GM12872 (cell line): ENCODE data around the gene VANGL1.

Experiments
- TF ChIP-seq, protein P1 (sequence below): IDR thresholded peaks from 3 replicates; pipeline ENCODE4 v1.5.1; 2011; ENCODE audit warnings: low read depth, mild to moderate bottlenecking, low read length, moderate library complexity; ENCODE audit not compliant: insufficient read depth

Gene VANGL1

DNA sequence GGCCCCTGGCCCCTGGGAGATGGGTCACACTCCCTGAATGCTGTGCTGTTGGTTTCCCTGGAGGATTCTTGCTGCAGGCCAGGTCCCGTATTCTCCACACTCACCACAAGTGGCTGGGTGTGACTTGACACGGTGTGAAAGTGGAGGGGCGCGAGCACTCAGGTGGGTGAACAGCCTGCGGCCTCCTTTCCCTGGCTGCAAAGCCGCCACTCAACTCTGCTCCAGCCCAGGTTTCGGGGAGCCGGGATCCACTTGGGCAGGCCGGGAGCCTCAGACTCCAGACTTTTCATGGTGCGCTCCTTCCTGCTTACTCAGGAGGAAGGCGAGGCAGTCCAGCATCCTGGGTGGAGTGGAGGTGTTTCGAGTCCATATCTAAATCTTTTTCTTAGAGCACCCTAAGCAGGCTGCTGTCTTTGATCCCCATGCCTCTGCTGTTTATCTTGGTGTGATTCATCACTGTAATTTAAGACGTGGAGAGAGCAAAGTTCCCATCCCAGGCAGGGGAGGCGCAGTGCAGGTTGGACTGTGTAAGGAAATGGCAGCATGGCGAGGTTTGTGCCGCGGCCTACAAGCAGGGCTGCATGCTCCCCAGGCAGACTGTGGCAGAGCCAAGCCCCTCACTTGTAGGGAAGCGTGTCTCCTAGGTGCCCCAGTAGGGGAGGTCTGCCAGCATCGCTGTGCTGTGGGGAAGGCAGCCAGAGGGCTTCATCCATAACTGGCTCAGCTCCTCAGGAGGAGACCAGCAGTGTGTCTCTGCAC is 29.6 kb downstream of the VANGL1 start:
- TF ChIP-seq, protein P1, sequence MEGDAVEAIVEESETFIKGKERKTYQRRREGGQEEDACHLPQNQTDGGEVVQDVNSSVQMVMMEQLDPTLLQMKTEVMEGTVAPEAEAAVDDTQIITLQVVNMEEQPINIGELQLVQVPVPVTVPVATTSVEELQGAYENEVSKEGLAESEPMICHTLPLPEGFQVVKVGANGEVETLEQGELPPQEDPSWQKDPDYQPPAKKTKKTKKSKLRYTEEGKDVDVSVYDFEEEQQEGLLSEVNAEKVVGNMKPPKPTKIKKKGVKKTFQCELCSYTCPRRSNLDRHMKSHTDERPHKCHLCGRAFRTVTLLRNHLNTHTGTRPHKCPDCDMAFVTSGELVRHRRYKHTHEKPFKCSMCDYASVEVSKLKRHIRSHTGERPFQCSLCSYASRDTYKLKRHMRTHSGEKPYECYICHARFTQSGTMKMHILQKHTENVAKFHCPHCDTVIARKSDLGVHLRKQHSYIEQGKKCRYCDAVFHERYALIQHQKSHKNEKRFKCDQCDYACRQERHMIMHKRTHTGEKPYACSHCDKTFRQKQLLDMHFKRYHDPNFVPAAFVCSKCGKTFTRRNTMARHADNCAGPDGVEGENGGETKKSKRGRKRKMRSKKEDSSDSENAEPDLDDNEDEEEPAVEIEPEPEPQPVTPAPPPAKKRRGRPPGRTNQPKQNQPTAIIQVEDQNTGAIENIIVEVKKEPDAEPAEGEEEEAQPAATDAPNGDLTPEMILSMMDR: no peak

DNA sequence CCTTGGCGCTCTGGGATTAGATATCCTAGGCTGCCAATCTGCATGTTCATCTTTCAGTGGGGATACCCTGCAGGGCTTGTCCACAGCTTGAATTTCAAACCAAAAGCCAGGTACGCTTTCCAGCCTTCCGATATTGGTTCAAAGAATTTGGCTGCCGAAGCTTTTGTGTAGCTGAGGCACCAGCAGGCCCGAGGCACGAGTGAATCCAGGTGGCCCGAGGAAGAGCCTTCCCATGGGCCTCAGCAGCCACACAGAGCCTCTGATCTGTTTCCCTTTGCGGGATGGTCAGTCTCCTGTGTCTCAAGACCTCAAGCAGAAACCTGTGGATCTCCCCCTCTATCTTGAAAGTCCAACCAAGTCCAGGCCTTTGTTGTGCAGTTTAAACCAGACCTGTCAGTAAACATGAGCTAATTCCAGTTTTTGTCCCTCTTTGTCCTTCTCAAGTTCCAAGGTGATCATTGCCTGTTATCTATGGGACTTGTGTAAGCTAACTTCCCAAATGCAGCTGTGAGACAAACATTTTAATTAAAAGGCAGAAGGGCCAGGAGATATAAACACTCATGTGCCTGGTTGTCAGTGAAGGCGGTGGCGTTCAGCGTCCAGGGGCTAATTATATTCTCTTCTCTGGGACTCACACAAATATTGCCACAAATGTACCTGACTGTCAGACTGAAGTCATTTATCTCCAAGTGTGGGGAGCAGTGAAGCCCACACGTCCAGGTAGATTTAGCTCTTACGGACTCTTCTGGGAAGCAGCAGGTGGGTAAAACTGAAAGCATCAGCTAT is 30.6 kb downstream of the VANGL1 start:
- TF ChIP-seq, protein P1: no peak

DNA sequence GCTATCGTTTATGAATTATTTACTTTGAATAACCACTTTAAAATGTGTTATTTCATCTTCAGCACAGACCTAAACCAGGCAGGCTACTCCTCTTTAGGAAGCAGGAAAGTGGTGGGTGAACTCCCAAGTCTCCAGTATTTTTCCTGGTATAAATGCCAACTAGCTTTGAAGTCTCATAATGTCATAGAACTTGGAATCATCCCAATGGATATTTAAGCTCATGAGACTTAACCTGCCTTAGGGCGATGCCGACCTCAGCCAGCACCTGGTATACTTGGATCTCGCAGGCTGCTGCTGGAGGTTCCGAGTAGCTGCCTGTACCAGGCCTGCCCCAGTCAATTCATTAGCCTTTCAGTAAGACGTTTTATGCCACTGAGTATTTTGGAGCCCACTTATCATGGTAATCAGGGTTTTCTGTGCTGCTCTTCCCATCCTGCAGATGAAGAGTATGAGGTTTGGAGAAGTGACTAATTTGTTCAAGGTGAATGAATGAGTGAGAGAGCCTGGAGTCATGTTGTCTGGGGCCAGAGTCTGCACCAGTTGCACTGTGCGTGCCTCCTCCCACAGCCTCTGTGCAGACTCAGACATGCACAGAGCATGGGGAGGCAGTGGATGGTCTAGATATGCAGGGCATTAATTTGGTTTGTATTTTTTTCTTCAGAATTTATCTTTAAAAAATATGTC is 34.9 kb downstream of the VANGL1 start:
- TF ChIP-seq, protein P1: no peak

DNA sequence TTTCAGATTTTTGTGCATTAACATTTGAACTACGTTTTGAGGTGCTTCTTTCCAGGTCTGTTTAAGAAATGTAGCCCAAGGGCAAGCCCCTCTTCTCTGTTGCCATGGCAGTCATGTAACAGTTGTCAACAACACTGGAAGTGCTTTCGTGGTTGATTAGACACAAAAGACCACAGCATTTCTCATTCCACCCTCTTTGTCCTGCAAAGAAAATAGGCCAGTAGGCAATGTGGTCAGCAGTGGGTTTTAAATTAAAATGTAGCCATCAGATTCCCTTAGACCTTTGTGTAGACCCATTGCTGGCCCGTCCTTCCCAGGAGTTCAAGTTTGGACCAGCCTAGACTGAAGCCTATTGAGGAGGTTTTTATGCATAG is 35.4 kb downstream of the VANGL1 start:
- TF ChIP-seq, protein P1: no peak

DNA sequence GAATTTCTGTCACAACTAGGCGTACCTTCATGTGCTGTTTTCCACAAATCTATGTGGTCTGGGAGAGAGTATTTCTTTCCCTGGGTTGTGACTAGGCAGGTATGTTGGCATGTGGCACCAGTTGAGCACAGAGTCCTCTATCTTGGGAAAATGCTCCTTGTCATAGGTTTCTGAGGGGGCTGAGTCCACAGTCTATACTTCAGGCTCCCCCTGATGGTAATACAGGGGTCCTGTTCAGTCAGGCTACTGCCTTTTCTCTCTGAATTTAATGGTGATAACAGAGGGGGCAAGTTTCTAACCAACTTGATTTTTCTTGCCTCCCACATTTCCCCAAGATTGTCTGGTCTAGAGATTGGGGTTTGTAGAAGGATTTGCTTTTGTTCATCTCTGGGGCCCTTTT is 35.8 kb downstream of the VANGL1 start:
- TF ChIP-seq, protein P1: 0 out of 3 replicates have a peak, but pooled peaks have one; percentile 11

DNA sequence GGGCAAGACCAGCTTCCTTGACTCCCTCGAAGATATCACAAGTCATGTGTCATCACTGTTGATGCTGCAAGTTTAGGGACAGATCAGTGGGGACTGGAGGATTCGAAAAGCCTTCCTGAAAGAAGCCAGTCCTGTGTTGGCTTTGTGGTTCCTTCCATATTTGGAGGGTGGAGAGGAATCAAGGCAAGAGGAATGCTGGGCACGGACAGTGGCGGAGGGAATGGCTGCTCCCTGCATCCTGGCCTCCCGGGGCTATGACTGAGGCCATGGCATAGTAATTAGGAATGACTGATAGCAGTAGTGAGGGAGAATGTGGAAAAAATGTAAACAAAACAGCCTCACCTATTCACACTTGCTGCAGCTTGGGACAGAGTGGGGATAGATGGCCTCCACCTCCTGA is 36.4 kb downstream of the VANGL1 start:
- TF ChIP-seq, protein P1: no peak

DNA sequence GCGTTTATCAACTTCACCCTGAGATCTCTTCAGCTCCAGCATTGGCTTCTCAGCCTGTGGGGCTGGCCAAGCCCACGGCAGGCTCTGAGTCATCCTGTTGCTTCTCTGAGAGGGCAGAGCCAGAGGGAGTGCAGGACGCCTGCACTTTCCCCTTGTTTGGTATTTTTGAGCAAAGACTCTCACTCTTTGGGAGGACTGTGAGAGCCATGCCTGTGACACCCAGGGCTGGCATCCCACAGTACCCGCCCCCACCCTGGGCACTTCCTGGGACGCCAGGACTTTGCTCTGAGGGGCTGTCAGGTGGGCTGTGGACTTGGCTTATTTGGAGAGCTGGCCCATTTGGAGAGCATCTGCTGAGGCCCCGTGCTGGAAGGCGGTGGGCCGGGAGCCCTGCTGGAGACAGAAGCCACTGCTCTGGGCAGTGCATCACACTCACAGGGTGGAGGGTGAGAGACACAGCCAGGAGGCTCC is 37.4 kb downstream of the VANGL1 start:
- TF ChIP-seq, protein P1: no peak
